Ascending aorta (tissue), 2 donors: ENCODE data around the gene CLDN24. TPM values are rescaled to one million over a fixed set of nuclear protein-coding genes. Genes with fewer than 3 reads are reported as not detected.

Experiments
- DNase-seq, 2 donors: peaks; one replicate each; pipeline ENCODE4 v3.0.0-alpha.2; 2019; ENCODE audit warnings: low spot score in 2 of 2
- H3K27ac ChIP-seq, 2 donors: fragments of 200-600 bp; sonication (generic); one replicate each; pipeline ENCODE4 v1.5.1; 2016 to 2017; ENCODE audit warnings: mild to moderate bottlenecking in 1 of 2
- H3K27me3 ChIP-seq: fragments of 200-600 bp; sonication (generic); one replicate; pipeline ENCODE4 v1.5.1; 2017
- H3K36me3 ChIP-seq, 2 donors: fragments of 200-600 bp; sonication (generic); one replicate each; pipeline ENCODE4 v1.5.1; 2016
- H3K4me1 ChIP-seq, 2 donors: fragments of 200-600 bp; sonication (generic); one replicate each; pipeline ENCODE4 v1.5.1; 2016 to 2017; ENCODE audit warnings: mild to moderate bottlenecking in 1 of 2
- H3K4me3 ChIP-seq, 2 donors: fragments of 200-600 bp; sonication (generic); one replicate each; pipeline ENCODE4 v1.5.1; 2016 to 2017; ENCODE audit warnings: mild to moderate bottlenecking in 1 of 2
- H3K9me3 ChIP-seq, 2 donors: fragments of 200-600 bp; sonication (generic); one replicate each; pipeline ENCODE4 v1.5.1; 2016
- intact Hi-C: fragments of 100-400 bp; cut with DNase I; formaldehyde crosslinking; loops from one replicate; pipeline ENCODE4 v1.15.1; 2023
- total RNA-seq: library from RNA; depleted of rRNA; stranded (reverse); fragments of >200 nt; gene quantifications from one replicate; pipeline ENCODE4 v1.1.0, GENCODE V29; 2016
- TF ChIP-seq, protein P1 (sequence below), 3 experiments: fragments of 200-600 bp in 2 of 3; fragments of 450-650 bp in 1 of 3; sonication (generic) in 2 of 3; IDR thresholded peaks; one replicate each; pipeline ENCODE4 v1.5.1; 2016 to 2019; ENCODE audit warnings: antibody characterized with exemption in 3 of 3, mild to moderate bottlenecking in 1 of 3, moderate library complexity in 1 of 3

CLDN24 gene
- total RNA-seq, 1 donor from 2014 or later: not detected

DNA sequence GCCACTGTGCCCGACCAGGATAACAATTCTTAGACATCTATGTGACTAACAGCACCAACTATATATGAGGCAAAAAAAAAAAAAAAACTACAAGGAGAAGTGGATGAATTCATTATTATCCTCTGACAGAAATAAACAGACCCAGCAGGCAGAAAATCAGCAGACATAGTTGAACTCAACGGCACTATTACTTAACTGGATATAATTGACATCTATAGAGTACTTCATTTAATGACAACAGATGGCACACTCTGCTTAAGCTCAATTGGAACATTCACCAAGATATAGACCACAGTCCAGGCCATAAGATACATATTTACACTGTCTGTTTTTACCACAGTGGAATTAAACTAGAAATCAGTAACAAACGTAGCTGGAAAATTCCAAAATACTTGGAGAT is 15.4 kb downstream of the CLDN24 start:
- Histone ChIP-seq H3K36me3 (peaks cover 0 to 18% of the 10 kb centered on the region in 2 donors), H3K4me3 (no peak overlapping the region), H3K4me1 (no peaks in the 10 kb centered on the region), H3K27ac (no peak overlapping the region), H3K27me3 (no peaks in the 10 kb centered on the region), H3K9me3 (no peaks in the 10 kb centered on the region)
- TF ChIP-seq, protein P1, sequence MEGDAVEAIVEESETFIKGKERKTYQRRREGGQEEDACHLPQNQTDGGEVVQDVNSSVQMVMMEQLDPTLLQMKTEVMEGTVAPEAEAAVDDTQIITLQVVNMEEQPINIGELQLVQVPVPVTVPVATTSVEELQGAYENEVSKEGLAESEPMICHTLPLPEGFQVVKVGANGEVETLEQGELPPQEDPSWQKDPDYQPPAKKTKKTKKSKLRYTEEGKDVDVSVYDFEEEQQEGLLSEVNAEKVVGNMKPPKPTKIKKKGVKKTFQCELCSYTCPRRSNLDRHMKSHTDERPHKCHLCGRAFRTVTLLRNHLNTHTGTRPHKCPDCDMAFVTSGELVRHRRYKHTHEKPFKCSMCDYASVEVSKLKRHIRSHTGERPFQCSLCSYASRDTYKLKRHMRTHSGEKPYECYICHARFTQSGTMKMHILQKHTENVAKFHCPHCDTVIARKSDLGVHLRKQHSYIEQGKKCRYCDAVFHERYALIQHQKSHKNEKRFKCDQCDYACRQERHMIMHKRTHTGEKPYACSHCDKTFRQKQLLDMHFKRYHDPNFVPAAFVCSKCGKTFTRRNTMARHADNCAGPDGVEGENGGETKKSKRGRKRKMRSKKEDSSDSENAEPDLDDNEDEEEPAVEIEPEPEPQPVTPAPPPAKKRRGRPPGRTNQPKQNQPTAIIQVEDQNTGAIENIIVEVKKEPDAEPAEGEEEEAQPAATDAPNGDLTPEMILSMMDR (IDR thresholded peaks at IDR 0.05): no peak
- intact Hi-C loops: no loop called here
- DNase-seq: no peak

DNA sequence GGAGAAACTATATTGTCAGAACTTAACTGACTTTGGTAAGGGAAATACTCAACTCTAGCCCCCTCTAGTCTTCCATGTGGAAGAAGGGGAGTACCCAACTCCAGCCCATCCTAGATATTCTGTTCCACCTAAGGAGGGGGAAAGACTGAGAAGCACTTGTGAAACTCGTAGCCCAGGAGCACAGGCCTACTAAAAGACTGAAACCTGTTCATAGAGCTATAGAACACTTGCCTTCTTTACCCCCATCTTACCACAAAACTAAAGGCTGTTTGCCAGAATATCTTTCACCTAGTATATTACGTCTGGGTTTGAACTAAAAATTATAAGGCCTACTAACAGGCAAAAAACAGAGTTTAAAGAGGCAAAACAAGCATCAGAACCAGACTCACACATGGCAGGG is 17.7 kb downstream of the CLDN24 start:
- Histone ChIP-seq H3K4me3 (no peak overlapping the region), H3K27me3 (no peaks in the 10 kb centered on the region), H3K36me3 (peaks cover 0 to 16% of the 10 kb centered on the region in 2 donors), H3K9me3 (no peaks in the 10 kb centered on the region), H3K27ac (no peak overlapping the region), H3K4me1 (no peaks in the 10 kb centered on the region)
- no peak for DNase-seq
- TF ChIP-seq, protein P1 (IDR thresholded peaks at IDR 0.05): no peak
- intact Hi-C loops: no loop called here

DNA sequence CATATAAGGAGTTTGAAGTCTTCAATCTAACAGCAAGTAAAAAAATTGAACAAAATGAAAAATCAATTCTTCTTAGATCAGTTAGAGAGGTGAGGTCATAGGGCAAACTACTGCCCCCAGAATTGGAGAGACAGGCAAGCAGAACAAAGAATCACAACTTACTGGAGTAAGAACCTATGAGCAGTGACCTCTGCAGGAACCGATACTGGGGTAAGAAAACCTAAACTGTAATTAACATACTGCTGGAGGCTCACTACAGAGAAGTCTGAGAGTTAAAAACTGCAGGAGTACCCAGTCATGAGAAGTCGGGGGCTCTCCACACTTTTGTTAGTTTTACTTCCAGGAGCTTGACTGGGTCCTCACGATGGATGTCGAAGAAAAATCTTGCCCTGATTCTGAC is 18.2 kb downstream of the CLDN24 start:
- TF ChIP-seq, protein P1 (IDR thresholded peaks at IDR 0.05): no peak
- H3K27ac ChIP-seq: no peak overlapping the region
- intact Hi-C loops: no loop called here
- no peaks in the 10 kb centered on the region for H3K9me3 ChIP-seq
- DNase-seq: no peak
- peaks cover 1 to 18% of the 10 kb centered on the region in 2 donors for H3K36me3 ChIP-seq
- H3K27me3 ChIP-seq: no peaks in the 10 kb centered on the region
- H3K4me1 ChIP-seq: no peaks in the 10 kb centered on the region
- H3K4me3 ChIP-seq: no peak overlapping the region

DNA sequence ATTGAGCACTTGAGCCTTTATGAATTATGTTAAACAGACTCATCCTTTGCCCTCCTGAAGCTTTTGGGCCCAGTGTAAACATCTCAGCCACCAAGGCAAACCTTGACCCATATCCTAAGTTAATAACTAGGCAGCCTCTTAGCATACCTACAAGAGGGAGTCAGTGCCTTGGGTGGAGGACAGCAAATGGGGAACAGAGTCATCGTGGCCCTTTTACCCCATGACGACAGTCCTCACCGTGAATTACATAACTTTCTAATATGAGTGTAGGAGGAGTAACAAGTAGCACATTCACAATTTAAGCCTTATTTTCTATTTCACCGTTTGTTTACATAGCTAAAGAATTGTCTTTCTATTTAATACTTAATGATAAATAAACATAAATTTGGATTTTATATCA is 18.9 kb downstream of the CLDN24 start:
- no peak for DNase-seq
- H3K27ac ChIP-seq: no peak overlapping the region
- intact Hi-C loops: no loop called here
- TF ChIP-seq, protein P1 (IDR thresholded peaks at IDR 0.05): no peak
- H3K4me3 ChIP-seq: no peak overlapping the region
- peaks cover 3 to 24% of the 10 kb centered on the region in 2 donors for H3K36me3 ChIP-seq
- no peaks in the 10 kb centered on the region for H3K9me3 ChIP-seq
- no peaks in the 10 kb centered on the region for H3K27me3 ChIP-seq
- H3K4me1 ChIP-seq: no peaks in the 10 kb centered on the region

DNA sequence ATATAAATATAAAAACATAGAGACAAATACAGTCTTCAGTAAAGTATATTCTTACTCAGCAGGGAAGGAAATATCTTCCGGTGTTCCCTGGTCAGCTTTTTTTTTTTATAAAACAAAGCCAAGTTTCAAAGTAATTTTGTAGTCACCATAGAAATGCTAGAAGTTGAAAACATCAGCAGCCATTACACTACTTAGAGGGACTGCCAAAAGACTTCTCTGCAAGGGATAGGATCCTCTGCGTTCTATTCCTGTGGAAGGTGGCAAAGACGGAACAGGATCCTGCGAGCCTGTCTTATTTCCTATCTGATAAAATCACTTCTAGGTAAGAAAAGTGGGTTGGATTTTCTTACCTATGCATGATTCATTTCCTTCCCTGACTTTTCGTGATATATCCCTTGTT is 21.6 kb downstream of the CLDN24 start:
- DNase-seq: no peak
- Histone ChIP-seq H3K9me3 (no peaks in the 10 kb centered on the region), H3K4me3 (no peak overlapping the region), H3K27me3 (no peaks in the 10 kb centered on the region), H3K27ac (no peak overlapping the region), H3K4me1 (no peaks in the 10 kb centered on the region), H3K36me3 (peaks cover 9 to 30% of the 10 kb centered on the region in 2 donors)
- intact Hi-C loops: no loop called here
- TF ChIP-seq, protein P1 (IDR thresholded peaks at IDR 0.05): no peak

DNA sequence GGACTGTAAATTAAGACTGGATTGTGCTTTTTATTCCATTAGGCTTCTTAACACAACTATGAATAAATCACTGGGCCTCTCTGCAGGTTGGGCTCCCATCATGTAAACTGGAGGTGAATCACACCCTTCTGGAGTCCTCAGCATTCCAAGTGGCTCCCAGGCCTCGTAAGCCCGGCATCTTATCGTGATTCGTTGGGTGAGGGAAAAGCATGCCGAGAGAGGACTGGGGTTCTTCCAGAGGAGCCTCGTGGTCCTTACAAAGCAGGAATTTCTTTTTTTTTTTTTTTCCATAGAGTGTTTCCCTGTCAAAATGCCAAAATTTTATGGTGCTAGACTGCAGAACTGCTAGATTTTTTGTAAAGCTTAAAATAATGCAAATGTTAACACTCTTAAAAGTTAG is 22.2 kb downstream of the CLDN24 start:
- DNase-seq: no peak
- no peak overlapping the region for H3K27ac ChIP-seq
- TF ChIP-seq, protein P1 (IDR thresholded peaks at IDR 0.05): no peak
- no peak overlapping the region for H3K4me3 ChIP-seq
- intact Hi-C loops: no loop called here
- no peaks in the 10 kb centered on the region for H3K4me1 ChIP-seq
- no peaks in the 10 kb centered on the region for H3K27me3 ChIP-seq
- peaks cover 12 to 31% of the 10 kb centered on the region in 2 donors for H3K36me3 ChIP-seq
- no peaks in the 10 kb centered on the region for H3K9me3 ChIP-seq
